Suppressor macrophage treated with lipopolysaccharide for 4 hours (primary cell): ENCODE results near the gene HGFAC.
A peak's percentile ranks its signal among the peaks of the same experiment; 100 is the strongest.

Experiments
- DNase-seq: peaks from one replicate; pipeline ENCODE4 v3.0.0-alpha.2; 2020

Gene HGFAC

GRCh38 chr4:3411676-3412075, 30.1 kb upstream of the HGFAC start:
- no peak for DNase-seq

GRCh38 chr4:3412257-3413020, 29.3 kb upstream of the HGFAC start:
- DNase-seq: no peak

- DNase-seq: no peak
These were observed 28.5 kb upstream of the HGFAC start for GRCh38 chr4:3413217-3413671.

GRCh38 chr4:3413675-3414420, 27.9 kb upstream of the HGFAC start:
- no peak for DNase-seq

- peak; percentile 62 for DNase-seq
These were observed 27.1 kb upstream of the HGFAC start for GRCh38 chr4:3414421-3415279.

- DNase-seq: no peak
These were observed 26.2 kb upstream of the HGFAC start for GRCh38 chr4:3415471-3416141.

GRCh38 chr4:3416270-3416669, 25.5 kb upstream of the HGFAC start:
- DNase-seq: no peak

- no peak for DNase-seq
These were observed 24.9 kb upstream of the HGFAC start for GRCh38 chr4:3416821-3417221.

- no peak for DNase-seq
These were observed 24.3 kb upstream of the HGFAC start for GRCh38 chr4:3417448-3417847.

GRCh38 chr4:3418029-3418762, 23.6 kb upstream of the HGFAC start:
- DNase-seq: no peak

- no peak for DNase-seq
These were observed 21.7 kb upstream of the HGFAC start for GRCh38 chr4:3419836-3420605.

GRCh38 chr4:3420606-3420955, 21.2 kb upstream of the HGFAC start:
- DNase-seq: no peak

GRCh38 chr4:3420956-3421355, 20.8 kb upstream of the HGFAC start:
- DNase-seq: no peak

- no peak for DNase-seq
These were observed 20.3 kb upstream of the HGFAC start for GRCh38 chr4:3421470-3421869.

GRCh38 chr4:3422241-3422801, 19.4 kb upstream of the HGFAC start:
- DNase-seq: no peak

GRCh38 chr4:3422808-3423297, 18.9 kb upstream of the HGFAC start:
- DNase-seq: no peak

GRCh38 chr4:3423406-3423805, 18.4 kb upstream of the HGFAC start:
- DNase-seq: no peak

GRCh38 chr4:3423952-3424351, 17.8 kb upstream of the HGFAC start:
- DNase-seq: no peak

- DNase-seq: no peak
These were observed 17.2 kb upstream of the HGFAC start for GRCh38 chr4:3424522-3425095.

- no peak for DNase-seq
These were observed 15.2 kb upstream of the HGFAC start for GRCh38 chr4:3426465-3427133.
